ENCODE data around the gene TIFAB.

GRCh38 chr5:135497971-135498636 is 46.0 kb upstream of the TIFAB start:
- TF ChIP-seq CTCF (IDR thresholded peaks at IDR 0.05) = no peak
- no peak for TF ChIP-seq POLR2A (IDR thresholded peaks at IDR 0.05)
- TF ChIP-seq POLR2AphosphoS5 (IDR thresholded peaks at IDR 0.05) = no peak

All from transverse colon (tissue), 4 donors.